Right cardiac atrium (tissue), 5 donors: ENCODE measurements around the gene LRWD1. TPM values are rescaled to one million over a fixed set of nuclear protein-coding genes. Genes with fewer than 3 reads are reported as not detected.

Experiments
- ATAC-seq, 2 donors: fragments of 200-7000 bp; cut with Tn5 transposase; one replicate each; pipeline versions ENCODE4 v1.8.0 to v1.9.1; 2020; ENCODE audit warnings: moderate library complexity in 2 of 2, mild to moderate bottlenecking in 1 of 2
- DNase-seq, 3 donors: peaks; one replicate each; pipeline ENCODE4 v3.0.0-alpha.2; 2020
- H3K27ac ChIP-seq: one replicate; pipeline ENCODE4 v1.5.1; 2013; ENCODE audit warnings: mild to moderate bottlenecking, low read length, control low read depth, moderate library complexity
- H3K27me3 ChIP-seq: one replicate; pipeline ENCODE4 v1.6.1; 2013; ENCODE audit not compliant: control insufficient read depth, insufficient read depth
- H3K4me1 ChIP-seq: one replicate; pipeline ENCODE4 v1.6.1; 2013; ENCODE audit warnings: low read length; ENCODE audit not compliant: control insufficient read depth, insufficient read depth
- H3K4me3 ChIP-seq: one replicate; pipeline ENCODE4 v1.5.1; 2013; ENCODE audit warnings: low read length, control low read depth
- H3K9me3 ChIP-seq: one replicate; pipeline ENCODE4 v1.6.1; 2013; ENCODE audit warnings: low read length; ENCODE audit not compliant: control insufficient read depth
- whole genome bisulfite sequencing: extraction: QIAGEN DNeasy Blood & Tissue Kit; methylation state at CpG from one replicate; pipeline ENCODE4 v1.1.7; 2013; 5-methylcytosine and 5-hydroxymethylcytosine counted together
- intact Hi-C, 4 donors: fragments of 100-400 bp; cut with DNase I; formaldehyde crosslinking; loops; one replicate each; pipeline versions ENCODE4 v1.11.0 to v1.14.0; 2022 to 2023
- polyA plus RNA-seq: library from polyadenylated mRNA; stranded (reverse); fragments of 200-250 nt; gene quantifications from one replicate; pipeline ENCODE4 v1.2.3, GENCODE V29; 2013
- total RNA-seq, 4 donors: library from RNA; stranded (reverse); fragmentation: NEBNext Ultra II Directional; extraction: Animal tissue kit (Norgen Biotek cat#: 25700); gene quantifications; one replicate each; pipeline ENCODE4 v1.2.1, GENCODE V29; 2021
- donor health status: healthy with polysubstance abuse.
- donor health status: DM: no; HTN: yes; CAD: no.
- donor health status: DM: no; HTN: no; CAD: no.
- donor health status: DM: no; HTN: yes; CAD: no; lungs with severe emphysema.
- donor health status: DM: yes; HTN: yes; CAD: no.

LRWD1 gene
- total and polyA plus RNA-seq, 5 donors, result 8.5 to 14.2 (median 10.4) TPM

DNA sequence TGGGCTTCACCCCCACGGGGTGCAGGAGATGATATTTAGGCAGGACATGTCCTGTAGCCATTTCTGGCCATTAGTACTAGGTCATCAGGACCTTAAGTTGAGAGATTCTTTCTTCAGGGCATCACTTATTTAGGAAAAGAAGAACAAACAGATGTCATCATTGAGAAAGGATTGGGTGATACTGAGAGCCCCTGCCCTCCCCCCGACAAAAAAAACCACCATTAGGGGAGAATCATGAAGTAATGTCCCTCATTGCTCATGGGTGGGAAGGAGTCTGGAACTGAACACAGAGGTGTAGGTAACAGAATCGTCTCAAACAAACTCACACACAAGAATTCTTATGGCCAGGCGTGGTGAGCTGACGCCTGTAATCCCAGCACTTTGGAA is 37.8 kb upstream of the LRWD1 start:
- no peaks in the 10 kb centered on the region for H3K9me3 ChIP-seq
- H3K27ac ChIP-seq, result no peak overlapping the region
- no peak overlapping the region for H3K4me3 ChIP-seq
- H3K27me3 ChIP-seq, result no peaks in the 10 kb centered on the region
- H3K4me1 ChIP-seq, result no peaks in the 10 kb centered on the region
- WGBS, result 88% methylated on average over 5 of the region's 5 CpGs
- intact Hi-C loops, result no loop called here
- DNase-seq, result no peak
- no peak for ATAC-seq

DNA sequence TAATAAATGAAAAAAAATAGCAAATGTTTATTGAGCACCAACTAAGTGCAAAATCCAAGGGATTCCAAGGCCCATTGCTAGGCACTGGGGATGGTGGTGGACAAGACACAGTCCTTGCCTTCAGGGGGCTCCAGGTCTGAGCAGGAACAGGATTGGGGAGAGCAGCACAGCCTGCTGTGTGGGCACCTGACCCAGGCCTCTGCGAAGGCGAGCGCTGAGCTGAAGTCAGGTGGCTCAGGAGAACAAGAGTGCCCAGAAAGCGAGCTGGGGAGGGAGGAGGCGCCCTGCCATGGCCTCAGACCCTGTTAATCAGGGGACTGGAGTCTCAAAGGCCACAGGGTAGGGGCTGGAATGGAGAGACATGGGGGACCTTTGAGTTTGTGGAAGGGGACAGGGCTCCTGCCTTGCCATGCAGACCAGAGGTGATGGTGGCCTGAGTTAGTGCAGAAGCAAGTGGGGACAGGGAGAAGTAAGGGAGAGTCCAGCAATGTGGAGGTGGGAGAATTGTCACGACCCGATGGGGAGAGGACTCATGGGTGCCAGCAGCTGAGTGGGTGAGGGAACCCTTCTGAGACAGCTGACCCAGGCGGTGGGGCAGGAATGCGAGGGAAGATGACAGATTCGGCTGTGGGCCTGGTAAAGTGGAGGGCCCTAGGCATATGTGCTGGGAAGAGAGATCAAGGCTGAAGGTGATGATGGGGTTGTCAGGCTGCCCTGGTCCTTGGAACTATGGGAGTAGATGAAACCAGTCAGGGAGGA is 35.5 kb upstream of the LRWD1 start:
- 93% methylated on average over 10 of the region's 10 CpGs for WGBS
- H3K4me1 ChIP-seq, result peaks cover 2% of the 10 kb centered on the region

DNA sequence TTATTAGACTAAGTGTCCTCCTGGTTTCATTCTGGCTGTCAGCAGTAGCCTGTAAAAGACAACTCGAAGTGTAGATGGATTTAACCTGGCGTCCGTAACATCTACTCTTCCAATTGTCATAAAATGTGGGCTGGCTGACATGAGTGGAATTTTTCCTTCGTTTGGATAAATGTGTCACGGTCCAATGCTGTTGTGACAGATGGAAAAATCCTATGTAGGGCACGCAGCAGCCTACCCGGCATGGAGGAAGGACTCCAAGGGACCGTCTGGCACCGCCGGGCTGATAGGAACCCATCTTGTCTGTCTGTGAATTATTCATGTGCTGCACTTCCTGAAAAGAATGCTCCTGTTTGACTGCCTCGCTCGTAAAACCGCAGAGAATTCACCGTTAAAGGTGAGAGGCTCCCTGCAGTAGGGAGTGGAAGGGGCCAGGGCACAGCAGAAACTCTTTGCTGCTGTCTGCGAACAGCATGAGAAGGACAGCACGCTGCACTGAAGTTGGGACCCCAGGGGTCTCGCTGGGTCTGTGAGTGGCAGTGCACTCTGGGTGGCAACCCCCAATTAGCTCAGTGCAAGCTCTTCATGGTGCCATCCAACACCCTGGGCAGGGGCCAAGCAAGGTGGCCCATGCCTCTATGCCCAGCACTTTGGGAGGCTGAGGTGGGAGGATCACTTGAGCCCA is 33.0 kb upstream of the LRWD1 start:
- Histone ChIP-seq H3K27ac (no peak overlapping the region), H3K4me1 (peaks cover 2% of the 10 kb centered on the region), H3K9me3 (no peaks in the 10 kb centered on the region), H3K4me3 (no peak overlapping the region), H3K27me3 (no peaks in the 10 kb centered on the region)
- intact Hi-C loops, result no loop called here
- WGBS, result 44% methylated on average over 17 of the region's 17 CpGs
- no peak for ATAC-seq
- DNase-seq, result no peak

More for the DNA sequence above, 35.5 kb upstream of the LRWD1 start:
- H3K27me3 ChIP-seq, result no peaks in the 10 kb centered on the region
- H3K27ac ChIP-seq, result no peak overlapping the region
- ATAC-seq, result no peak
- DNase-seq, result no peak
- intact Hi-C loops, result no loop called here
- H3K4me3 ChIP-seq, result no peak overlapping the region
- H3K9me3 ChIP-seq, result no peaks in the 10 kb centered on the region

DNA sequence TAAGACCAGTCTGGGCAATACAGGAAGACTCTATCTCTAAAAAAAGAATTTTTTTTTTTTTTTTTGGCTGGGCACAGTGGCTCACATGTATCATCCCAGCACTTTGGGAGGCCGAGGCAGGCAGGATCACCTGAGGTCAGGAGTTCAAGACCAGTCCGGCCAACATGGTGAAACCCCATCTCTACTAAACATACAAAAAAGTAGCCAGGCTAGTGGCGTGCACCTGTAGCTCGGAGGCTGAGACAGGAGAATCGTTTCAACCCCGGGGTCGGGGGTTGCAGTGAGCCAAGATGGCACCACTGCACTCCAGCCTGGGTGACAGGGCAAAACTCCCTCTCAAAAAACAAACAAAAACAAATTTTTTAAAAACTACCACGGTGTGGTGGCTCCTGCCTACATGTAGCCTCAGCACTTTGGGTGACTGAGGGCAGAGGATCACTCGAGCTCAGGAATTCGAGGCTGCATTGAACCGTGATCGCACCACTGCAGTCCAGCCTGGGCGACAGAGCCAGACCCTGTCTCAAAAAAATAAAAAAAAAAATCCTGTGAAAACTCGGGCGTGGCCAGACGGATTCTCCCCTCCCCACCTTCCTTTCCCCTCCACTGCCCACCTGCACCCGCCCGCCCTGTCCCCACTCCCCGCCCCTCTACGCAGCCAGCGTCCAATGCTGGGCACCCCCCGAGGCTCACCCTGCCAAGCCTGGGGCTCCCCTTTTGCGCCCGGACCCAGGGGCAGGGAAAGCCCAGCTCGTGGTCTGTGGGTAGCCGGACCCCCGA is 32.2 kb upstream of the LRWD1 start:
- Histone ChIP-seq H3K27me3 (no peaks in the 10 kb centered on the region), H3K4me3 (peak overlapping the region; percentile 89), H3K9me3 (no peaks in the 10 kb centered on the region), H3K4me1 (peaks cover 2% of the 10 kb centered on the region), H3K27ac (no peak overlapping the region)
- peak; percentile 21 to 37 for ATAC-seq
- 36% methylated on average over 27 of the region's 27 CpGs for WGBS
- intact Hi-C loops, result no loop called here
- no peak for DNase-seq

DNA sequence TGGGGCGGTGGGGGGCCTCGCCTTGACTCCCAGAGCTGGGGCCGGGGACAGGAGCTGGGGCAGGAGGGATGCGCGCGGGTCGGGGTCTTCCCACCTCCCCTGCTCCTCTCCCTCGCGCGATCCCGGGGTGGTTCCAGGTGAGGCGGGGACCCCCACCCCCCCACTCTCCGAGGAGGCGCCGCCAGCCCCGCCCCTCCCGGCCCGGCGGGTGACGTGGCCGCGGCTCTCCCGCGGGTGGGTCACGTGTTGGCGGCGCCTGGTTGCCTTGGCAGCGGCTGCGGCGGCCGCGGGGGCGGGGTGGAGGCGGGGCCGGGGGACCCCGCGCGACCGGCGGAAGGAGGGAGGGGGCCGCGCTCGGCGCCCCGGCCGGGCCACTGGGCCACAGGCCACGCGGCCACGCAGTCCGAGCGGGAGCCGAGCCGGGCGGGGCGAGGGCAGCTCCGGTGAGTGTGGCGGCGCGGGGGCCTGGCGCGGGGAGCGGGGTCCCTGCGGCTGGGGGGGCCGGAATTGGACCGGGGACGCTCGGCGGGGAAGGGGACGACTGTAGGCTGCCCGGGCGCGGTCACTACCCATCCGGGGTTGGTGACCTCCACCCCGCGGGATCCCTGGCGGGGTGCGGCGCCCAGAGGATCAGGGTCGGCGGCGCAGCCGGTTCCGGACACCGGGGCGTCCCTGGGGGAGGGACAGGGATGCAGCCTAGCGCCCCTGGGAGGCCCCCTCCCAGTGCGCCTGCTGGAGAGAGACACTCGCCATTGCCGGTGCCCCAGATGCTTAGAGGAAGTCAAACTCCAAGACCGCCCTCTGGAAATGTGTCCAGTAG is 31.4 kb upstream of the LRWD1 start, which contains the start of gene ORAI2:
ORAI2 (plus strand) TSS at position 357 of the 820 bp plus-strand sequence. CDS start 5,382 bp downstream, outside the sequence.
- intact Hi-C loops, result no loop called here
- peaks cover 2% of the 10 kb centered on the region for H3K4me1 ChIP-seq
- peak; percentile 84 to 94 (median 92) for DNase-seq
- peak within 1 kb of the TSS; percentile 89 for H3K4me3 ChIP-seq
- peak; percentile 84 to 85 for ATAC-seq
- no peaks in the 10 kb centered on the region for H3K27me3 ChIP-seq
- H3K9me3 ChIP-seq, result no peaks in the 10 kb centered on the region
- WGBS, result 1% methylated on average over 90 of the region's 90 CpGs
- H3K27ac ChIP-seq, result no peak within 1 kb of the TSS

DNA sequence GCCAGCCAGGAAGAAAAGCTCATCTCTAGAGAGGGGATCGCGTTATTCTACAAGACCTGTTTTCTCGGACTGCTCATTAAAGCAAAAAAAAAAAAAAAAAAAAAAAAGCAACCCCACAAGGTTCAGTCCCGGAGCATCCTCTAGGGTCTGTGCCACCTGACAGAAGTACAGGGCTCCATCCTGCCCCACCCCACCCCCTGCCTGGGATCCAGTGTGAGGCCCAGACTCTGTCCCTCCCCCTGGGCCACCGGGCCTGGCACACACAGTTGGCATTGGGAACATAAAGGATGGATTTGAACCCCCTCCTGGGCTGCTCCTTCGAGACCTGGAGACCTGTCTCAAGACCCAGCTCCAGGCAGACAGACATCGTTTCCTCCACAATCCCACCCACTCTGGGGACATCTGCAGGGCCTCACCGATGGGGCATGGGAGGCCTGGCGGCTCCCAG is 30.7 kb upstream of the LRWD1 start:
- no peak for DNase-seq
- Histone ChIP-seq H3K27ac (no peak overlapping the region), H3K27me3 (no peaks in the 10 kb centered on the region), H3K4me1 (peaks cover 2% of the 10 kb centered on the region), H3K4me3 (peak overlapping the region; percentile 89), H3K9me3 (no peaks in the 10 kb centered on the region)
- intact Hi-C loops, result no loop called here
- peak in 1 of 2 donors; percentile 31 for ATAC-seq
- WGBS, result 31% methylated on average over 9 of the region's 9 CpGs

DNA sequence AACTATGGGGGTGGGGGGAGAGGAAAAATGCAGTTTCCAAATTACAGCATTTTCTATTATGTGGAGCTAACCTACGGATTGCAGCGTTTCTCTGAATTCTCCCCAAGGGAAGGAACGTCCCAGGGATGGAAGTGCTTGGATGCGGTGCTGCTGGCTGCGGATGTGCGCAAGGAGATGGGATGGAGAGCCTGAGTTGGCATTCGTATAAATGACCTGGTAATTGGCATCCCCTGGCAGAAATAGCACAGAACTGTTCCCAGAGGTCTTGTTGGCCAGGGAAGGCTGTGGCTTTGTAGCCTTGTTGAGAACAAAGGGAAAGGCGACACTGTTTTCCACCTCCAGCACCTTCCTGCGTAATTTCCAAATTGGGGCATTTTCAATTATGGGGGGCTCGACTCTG is 28.7 kb upstream of the LRWD1 start:
- ATAC-seq (no peak), DNase-seq (no peak)
- intact Hi-C loops, result no loop called here
- no peaks in the 10 kb centered on the region for H3K27me3 ChIP-seq
- H3K27ac ChIP-seq, result no peak overlapping the region
- H3K4me1 ChIP-seq, result peaks cover 2% of the 10 kb centered on the region
- WGBS, result 94% methylated on average over 10 of the region's 10 CpGs
- H3K4me3 ChIP-seq, result no peak overlapping the region
- H3K9me3 ChIP-seq, result no peaks in the 10 kb centered on the region

DNA sequence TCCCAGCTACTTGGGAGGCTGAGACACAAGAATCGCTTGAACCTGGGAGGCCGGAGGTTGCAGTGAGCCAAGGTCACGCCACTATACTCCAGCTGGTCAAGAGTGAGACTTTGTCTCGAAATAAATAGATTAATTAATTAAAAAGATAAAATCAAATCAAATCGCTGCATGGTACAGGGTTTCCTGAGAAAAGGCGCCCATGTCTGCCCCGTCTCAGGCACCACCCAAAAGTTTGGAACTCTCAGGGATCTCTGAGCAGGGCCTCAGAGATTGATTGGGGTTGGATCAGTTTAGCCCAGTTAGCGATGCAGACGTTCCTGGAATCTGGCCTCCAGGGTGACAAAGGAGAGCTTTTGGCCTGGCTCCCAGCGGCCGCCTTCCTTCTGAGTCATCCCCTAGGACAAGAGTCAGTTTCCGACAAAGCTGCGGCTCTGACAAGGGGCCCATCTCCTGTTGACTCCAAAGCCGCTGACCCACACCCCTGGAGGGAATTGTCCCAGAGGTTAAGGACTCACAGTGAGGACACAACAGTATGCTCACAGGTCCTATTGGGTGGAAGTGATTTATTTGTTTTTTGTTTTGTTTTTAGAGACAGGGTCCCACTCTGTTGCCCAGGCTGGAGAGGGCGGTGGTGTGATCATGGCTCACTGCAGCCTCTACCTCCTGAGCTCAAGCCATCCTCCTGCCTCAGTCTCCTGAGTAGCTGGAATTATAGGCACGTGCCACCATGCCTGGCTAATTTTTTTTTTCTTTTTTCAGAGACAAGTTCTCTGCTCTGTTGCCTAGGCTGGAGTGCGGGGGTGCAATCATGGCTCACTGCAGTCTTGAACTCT is 24.6 kb upstream of the LRWD1 start:
- peak; percentile 72 to 80 (median 79) for DNase-seq
- peak; percentile 67 to 88 for ATAC-seq
- Histone ChIP-seq H3K4me1 (no peaks in the 10 kb centered on the region), H3K27ac (peak overlapping the region; percentile 55), H3K9me3 (no peaks in the 10 kb centered on the region), H3K4me3 (no peak overlapping the region), H3K27me3 (no peaks in the 10 kb centered on the region)
- WGBS, result 60% methylated on average over 17 of the region's 17 CpGs
- intact Hi-C loops, result no loop called here

DNA sequence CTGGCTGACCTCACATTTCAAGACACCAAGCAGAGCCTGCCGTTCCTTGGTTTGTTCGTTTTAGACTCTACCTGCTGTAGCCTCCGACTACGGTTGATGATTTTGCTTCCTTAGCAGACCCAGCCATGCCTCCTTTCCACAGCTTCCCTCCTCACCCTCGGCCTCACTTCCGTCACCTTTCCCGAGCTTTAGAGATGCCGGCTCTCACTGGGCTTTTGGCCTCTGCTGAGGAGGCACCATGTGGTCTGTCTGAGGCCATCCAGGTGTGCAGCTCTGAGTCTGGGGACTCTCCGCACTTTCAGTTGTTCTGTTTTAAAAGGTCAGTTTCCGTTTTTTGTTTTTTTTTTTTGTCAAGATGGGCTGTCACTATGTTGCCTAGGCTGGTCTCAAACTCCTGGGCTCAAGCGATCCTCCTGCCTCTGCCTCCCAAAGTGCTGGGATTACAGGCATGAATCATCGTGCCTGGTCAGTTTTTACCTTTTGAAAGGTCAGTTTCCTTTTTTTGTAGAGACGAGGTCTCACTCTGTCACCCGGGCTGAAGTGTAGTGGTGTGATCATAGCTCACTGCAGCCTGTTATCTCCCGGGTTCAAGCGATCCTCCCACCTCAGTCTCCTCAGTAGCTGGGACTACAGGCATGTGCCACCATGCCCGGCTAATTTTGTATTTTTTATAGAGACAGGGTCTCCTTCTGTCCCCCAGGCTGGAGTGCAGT is 19.7 kb upstream of the LRWD1 start:
- H3K27ac ChIP-seq, result no peak overlapping the region
- no peak overlapping the region for H3K4me3 ChIP-seq
- no peaks in the 10 kb centered on the region for H3K27me3 ChIP-seq
- DNase-seq (peak in 1 of 3 donors; percentile 13), ATAC-seq (no peak)
- intact Hi-C loops, result no loop called here
- no peaks in the 10 kb centered on the region for H3K9me3 ChIP-seq
- WGBS, result 90% methylated on average over 17 of the region's 17 CpGs
- no peaks in the 10 kb centered on the region for H3K4me1 ChIP-seq
